Measurements from ENCODE around the gene INS. TPM values are rescaled to one million over a fixed set of nuclear protein-coding genes. Genes with fewer than 3 reads are reported as not detected.

The INS gene
- total RNA-seq, 2 donors from 2014 or later = not detected

GRCh38 chr11:2171591-2172003, 10.6 kb upstream of the INS start, which contains the start of gene TH:
Gene TH, minus strand, starts transcription at chr11:2171815. Its CDS starts 29 bp downstream, at chr11:2171786.
- no peak within 1 kb of the TSS for H3K27ac Mint-ChIP-seq
- no peaks in the 10 kb centered on the region for H3K36me3 Mint-ChIP-seq (ENCODE audit: low read depth)
- DNase-seq (no peak), ATAC-seq (no peak)
- no peaks in the 10 kb centered on the region for H3K9me3 ChIP-seq (ENCODE audit: control insufficient read depth, low read length, poor library complexity, severe bottlenecking)
- peaks cover 2% of the 10 kb centered on the region for H3K4me1 Mint-ChIP-seq
- no peak within 1 kb of the TSS for H3K4me3 Mint-ChIP-seq
- H3K27me3 Mint-ChIP-seq = no peaks in the 10 kb centered on the region

GRCh38 chr11:2169626-2170570, 8.9 kb upstream of the INS start:
- Mint-ChIP-seq H3K4me1 (peaks cover 2% of the 10 kb centered on the region), H3K36me3 (ENCODE audit: low read depth) (no peaks in the 10 kb centered on the region), H3K4me3 (no peak overlapping the region), H3K27ac (no peak overlapping the region), H3K27me3 (no peaks in the 10 kb centered on the region)
- ATAC-seq (no peak), DNase-seq (no peak)
- H3K9me3 ChIP-seq (ENCODE audit: control insufficient read depth, low read length, poor library complexity, severe bottlenecking) = no peaks in the 10 kb centered on the region

GRCh38 chr11:2169005-2169378, 8.0 kb upstream of the INS start:
- H3K4me3 Mint-ChIP-seq = no peak overlapping the region
- peaks cover 2% of the 10 kb centered on the region for H3K4me1 Mint-ChIP-seq
- H3K27ac Mint-ChIP-seq = no peak overlapping the region
- no peaks in the 10 kb centered on the region for H3K27me3 Mint-ChIP-seq
- DNase-seq (no peak), ATAC-seq (no peak)
- no peaks in the 10 kb centered on the region for H3K9me3 ChIP-seq (ENCODE audit: control insufficient read depth, low read length, poor library complexity, severe bottlenecking)
- no peaks in the 10 kb centered on the region for H3K36me3 Mint-ChIP-seq (ENCODE audit: low read depth)

- DNase-seq (no peak), ATAC-seq (no peak)
- H3K4me3 Mint-ChIP-seq = no peak overlapping the region
- peaks cover 2% of the 10 kb centered on the region for H3K4me1 Mint-ChIP-seq
- H3K27me3 Mint-ChIP-seq = no peaks in the 10 kb centered on the region
- H3K9me3 ChIP-seq (ENCODE audit: control insufficient read depth, low read length, poor library complexity, severe bottlenecking) = no peaks in the 10 kb centered on the region
- no peak overlapping the region for H3K27ac Mint-ChIP-seq
- no peaks in the 10 kb centered on the region for H3K36me3 Mint-ChIP-seq (ENCODE audit: low read depth)
Observed at GRCh38 chr11:2168286-2169004, 7.4 kb upstream of the INS start.

GRCh38 chr11:2167141-2168045, 6.4 kb upstream of the INS start:
- no peak for DNase-seq
- no peaks in the 10 kb centered on the region for H3K4me1 Mint-ChIP-seq
- H3K9me3 ChIP-seq (ENCODE audit: control insufficient read depth, low read length, poor library complexity, severe bottlenecking) = no peaks in the 10 kb centered on the region
- H3K36me3 Mint-ChIP-seq (ENCODE audit: low read depth) = no peaks in the 10 kb centered on the region
- H3K4me3 Mint-ChIP-seq = no peak overlapping the region
- H3K27ac Mint-ChIP-seq = no peak overlapping the region
- no peaks in the 10 kb centered on the region for H3K27me3 Mint-ChIP-seq
- no peak for ATAC-seq

GRCh38 chr11:2166091-2166851, 5.3 kb upstream of the INS start:
- no peaks in the 10 kb centered on the region for H3K9me3 ChIP-seq (ENCODE audit: control insufficient read depth, low read length, poor library complexity, severe bottlenecking)
- no peak overlapping the region for H3K4me3 Mint-ChIP-seq
- H3K27me3 Mint-ChIP-seq = no peaks in the 10 kb centered on the region
- no peak overlapping the region for H3K27ac Mint-ChIP-seq
- H3K4me1 Mint-ChIP-seq = no peaks in the 10 kb centered on the region
- DNase-seq (peak in 1 of 3 donors; percentile 28), ATAC-seq (peak; percentile 65)
- no peaks in the 10 kb centered on the region for H3K36me3 Mint-ChIP-seq (ENCODE audit: low read depth)

- DNase-seq (no peak), ATAC-seq (no peak)
- no peaks in the 10 kb centered on the region for H3K36me3 Mint-ChIP-seq (ENCODE audit: low read depth)
- H3K4me3 Mint-ChIP-seq = no peak overlapping the region
- H3K4me1 Mint-ChIP-seq = no peaks in the 10 kb centered on the region
- no peak overlapping the region for H3K27ac Mint-ChIP-seq
- no peaks in the 10 kb centered on the region for H3K27me3 Mint-ChIP-seq
- no peaks in the 10 kb centered on the region for H3K9me3 ChIP-seq (ENCODE audit: control insufficient read depth, low read length, poor library complexity, severe bottlenecking)
Observed at GRCh38 chr11:2165571-2165970, 4.6 kb upstream of the INS start.

GRCh38 chr11:2164861-2165555, 4.0 kb upstream of the INS start:
- Mint-ChIP-seq H3K27ac (no peak overlapping the region), H3K36me3 (ENCODE audit: low read depth) (no peaks in the 10 kb centered on the region), H3K4me3 (no peak overlapping the region), H3K4me1 (no peaks in the 10 kb centered on the region), H3K27me3 (no peaks in the 10 kb centered on the region)
- no peaks in the 10 kb centered on the region for H3K9me3 ChIP-seq (ENCODE audit: control insufficient read depth, low read length, poor library complexity, severe bottlenecking)
- no peak for DNase-seq
- ATAC-seq = no peak

- no peak for DNase-seq
- no peaks in the 10 kb centered on the region for H3K36me3 Mint-ChIP-seq (ENCODE audit: low read depth)
- no peak overlapping the region for H3K27ac Mint-ChIP-seq
- no peaks in the 10 kb centered on the region for H3K9me3 ChIP-seq (ENCODE audit: control insufficient read depth, low read length, poor library complexity, severe bottlenecking)
- H3K4me1 Mint-ChIP-seq = no peaks in the 10 kb centered on the region
- H3K4me3 Mint-ChIP-seq = no peak overlapping the region
- ATAC-seq = no peak
- H3K27me3 Mint-ChIP-seq = no peaks in the 10 kb centered on the region
Observed at GRCh38 chr11:2164081-2164480, 3.1 kb upstream of the INS start.

GRCh38 chr11:2163428-2163978, 2.5 kb upstream of the INS start:
- Mint-ChIP-seq H3K27ac (no peak overlapping the region), H3K4me1 (no peaks in the 10 kb centered on the region), H3K27me3 (no peaks in the 10 kb centered on the region), H3K4me3 (no peak overlapping the region), H3K36me3 (ENCODE audit: low read depth) (no peaks in the 10 kb centered on the region)
- ATAC-seq (no peak), DNase-seq (no peak)
- no peaks in the 10 kb centered on the region for H3K9me3 ChIP-seq (ENCODE audit: control insufficient read depth, low read length, poor library complexity, severe bottlenecking)

GRCh38 chr11:2159536-2160413, 1.2 kb downstream of the INS start:
- H3K4me3 Mint-ChIP-seq = no peak overlapping the region
- ATAC-seq (no peak), DNase-seq (no peak)
- H3K27me3 Mint-ChIP-seq = no peaks in the 10 kb centered on the region
- H3K4me1 Mint-ChIP-seq = no peaks in the 10 kb centered on the region
- no peaks in the 10 kb centered on the region for H3K9me3 ChIP-seq (ENCODE audit: control insufficient read depth, low read length, poor library complexity, severe bottlenecking)
- no peak overlapping the region for H3K27ac Mint-ChIP-seq
- H3K36me3 Mint-ChIP-seq (ENCODE audit: low read depth) = no peaks in the 10 kb centered on the region
